OCI-LY7 (cell line): ENCODE data around the gene CDH16. TPM values are rescaled to one million over a fixed set of nuclear protein-coding genes. Genes with fewer than 3 reads are reported as not detected.

Experiments
- BruUV-seq: library from RNA; stranded (reverse); fragments of 400-500 nt; replicated peaks from 2 replicates; lab custom pipeline; 2021; lab: Mats Ljungman, UMichigan
- CTCF ChIA-PET: fragments of 300-600 bp; sonication (Branson Sonifier 250); formaldehyde crosslinking; loops from one replicate; lab custom pipeline; 2022; ENCODE audit warnings: antibody characterized with exemption; ENCODE audit not compliant: unreplicated experiment; lab: Charles Lee
- POLR2A ChIA-PET: fragments of 300-600 bp; sonication (Branson Sonifier 250); formaldehyde crosslinking; loops from one replicate; lab custom pipeline; 2022; ENCODE audit warnings: antibody characterized with exemption; lab: Charles Lee
- DNase-seq: peaks from one replicate; pipeline ENCODE4 v3.0.0-alpha.2; 2015; ENCODE audit warnings: low spot score
- H2AFZ ChIP-seq: fragments of 200-600 bp; sonication (generic), shearing (Covaris generic); 2 replicates; pipeline ENCODE4 v1.6.1; 2014; ENCODE audit warnings: mild to moderate bottlenecking, antibody characterized with exemption, low read length, moderate library complexity
- H3K27ac ChIP-seq: fragments of 200-600 bp; sonication (generic); 2 replicates; pipeline ENCODE4 v1.5.1; 2014; ENCODE audit warnings: mixed run types, low read depth, mild to moderate bottlenecking, moderate library complexity, low read length, inconsistent platforms; ENCODE audit not compliant: poor library complexity, severe bottlenecking
- H3K36me3 ChIP-seq: fragments of 200-600 bp; sonication (generic); 2 replicates; pipeline ENCODE4 v1.6.1; 2014; ENCODE audit warnings: mild to moderate bottlenecking, antibody characterized with exemption, low read length, moderate library complexity, mixed read lengths; ENCODE audit not compliant: insufficient read depth
- H3K4me1 ChIP-seq: fragments of 200-600 bp; sonication (generic); 2 replicates; pipeline ENCODE4 v1.5.1; 2014; ENCODE audit warnings: mild to moderate bottlenecking, low read length; ENCODE audit not compliant: insufficient read depth, poor library complexity, severe bottlenecking
- H3K4me2 ChIP-seq: fragments of 200-600 bp; sonication (generic); 2 replicates; pipeline ENCODE4 v1.6.1; 2014; ENCODE audit warnings: mild to moderate bottlenecking, low read length
- H3K4me3 ChIP-seq: fragments of 200-600 bp; sonication (generic); 2 replicates; pipeline ENCODE4 v1.5.1; 2014; ENCODE audit warnings: mild to moderate bottlenecking, low read depth, low read length; ENCODE audit not compliant: poor library complexity, severe bottlenecking
- H3K79me2 ChIP-seq: fragments of 200-600 bp; sonication (generic); 2 replicates; pipeline ENCODE4 v1.6.1; 2016; ENCODE audit warnings: low read depth, mild to moderate bottlenecking, low read length, moderate library complexity, mixed read lengths; ENCODE audit not compliant: insufficient read depth
- H3K9me2 ChIP-seq: fragments of 200-600 bp; sonication (generic); 2 replicates; pipeline ENCODE4 v1.6.1; 2016; ENCODE audit warnings: mild to moderate bottlenecking, low read length, mixed read lengths; ENCODE audit not compliant: insufficient read depth
- H3K9me3 ChIP-seq: fragments of 200-600 bp; sonication (generic); 2 replicates; pipeline ENCODE4 v1.6.1; 2014; ENCODE audit warnings: mild to moderate bottlenecking, mixed run types, low read length, mixed read lengths
- H4K20me1 ChIP-seq: fragments of 200-600 bp; sonication (generic); 2 replicates; pipeline ENCODE4 v1.6.1; 2014; ENCODE audit warnings: mild to moderate bottlenecking, antibody characterized with exemption, low read length, moderate library complexity, mixed read lengths; ENCODE audit not compliant: insufficient read depth
- CTCF ChIP-seq: fragments of 200-600 bp; sonication (generic); conservative IDR thresholded peaks from 2 replicates; pipeline ENCODE4 v1.5.1; 2014; ENCODE audit warnings: mild to moderate bottlenecking, antibody characterized with exemption, low read length, moderate library complexity, mixed read lengths
- EZH2phosphoT487 ChIP-seq: fragments of 200-600 bp; sonication (generic); IDR thresholded peaks from 2 replicates; pipeline ENCODE4 v1.6.1; 2018; ENCODE audit warnings: low read depth, borderline replicate concordance, mild to moderate bottlenecking, mixed run types, antibody characterized with exemption, low read length, moderate library complexity, mixed read lengths
- intact Hi-C: fragments of 100-400 bp; cut with micrococcal nuclease; formaldehyde crosslinking; loops from one replicate; pipeline ENCODE4 v1.10.0; 2022; ENCODE audit not compliant: unreplicated experiment
- total RNA-seq, 2 experiments: library from RNA; depleted of rRNA in 1 of 2; stranded (reverse); fragments of >200 nt in 1 of 2; shearing (Covaris generic) in 1 of 2; gene quantifications; 2 replicates each; pipeline ENCODE4 v1.2.3, GENCODE V29; 2014 to 2022

CDH16 gene
- total RNA-seq, 2 experiments from 2014 or later: not detected

- peaks cover under 1% of the 10 kb centered on the region for H3K4me1 ChIP-seq
- H3K36me3 ChIP-seq: peaks cover 8% of the 10 kb centered on the region; the same call in 1 of the 2 replicates
- H3K4me3 ChIP-seq: no peak overlapping the region
- no peaks in the 10 kb centered on the region for H3K9me2 ChIP-seq
- BruUV-seq: no TSS peak
- DNase-seq: no peak
- H3K27ac ChIP-seq: no peak overlapping the region
- intact Hi-C loops: no loop called here
- H3K9me3 ChIP-seq: no peaks in the 10 kb centered on the region
- H3K79me2 ChIP-seq: no peaks in the 10 kb centered on the region
- H3K4me2 ChIP-seq: no peak overlapping the region
- TF ChIP-seq CTCF (no peak), EZH2phosphoT487 (no peak)
- H4K20me1 ChIP-seq: no peaks in the 10 kb centered on the region
- H2AFZ ChIP-seq: no peak overlapping the region
- ChIA-PET CTCF (interaction anchor here (1.5 kb wide), 1 partner anchor 8 kb away, joined by 3 read pairs; no protein-coding TSS in a partner anchor), POLR2A (interaction anchor here (0.6 to 1.1 kb wide), 2 partner anchors 12 to 57 kb away, joined by 3 to 5 read pairs; no protein-coding TSS in a partner anchor)
Observed at GRCh38 chr16:66927918-66928649, 9.4 kb upstream of the CDH16 start.

- Histone ChIP-seq H3K4me2 (no peak overlapping the region), H3K79me2 (no peaks in the 10 kb centered on the region), H3K9me3 (no peaks in the 10 kb centered on the region), H3K4me1 (no peaks in the 10 kb centered on the region), H2AFZ (no peak overlapping the region), H3K4me3 (no peak overlapping the region), H3K36me3 (peaks cover 8% of the 10 kb centered on the region; the same call in 1 of the 2 replicates), H4K20me1 (no peaks in the 10 kb centered on the region), H3K27ac (no peak overlapping the region), H3K9me2 (no peaks in the 10 kb centered on the region)
- BruUV-seq: no TSS peak
- POLR2A ChIA-PET: interaction anchor here (0.6 kb wide), 1 partner anchor 185 kb away, joined by 3 read pairs; no protein-coding TSS in a partner anchor
- intact Hi-C loops: no loop called here
- DNase-seq: no peak
- CTCF ChIA-PET: no interaction called here
- no peak for TF ChIP-seq EZH2phosphoT487
- no peak for TF ChIP-seq CTCF
Observed at GRCh38 chr16:66926961-66927436, 8.3 kb upstream of the CDH16 start.
